Uterus (tissue), 4 donors: ENCODE measurements around the gene SPATA16. TPM values are rescaled to one million over a fixed set of nuclear protein-coding genes. Genes with fewer than 3 reads are reported as not detected.

Experiments used
- DNase-seq, 2 donors: peaks; one replicate each; pipeline ENCODE4 v3.0.0-alpha.2; 2019 to 2020
- H3K27ac ChIP-seq, 2 donors: fragments of 200-600 bp; sonication (generic); 1 replicate in 1 of 2; 2 replicates in 1 of 2; pipeline ENCODE4 v1.5.1; 2016 to 2018
- H3K27me3 ChIP-seq, 2 donors: fragments of 200-600 bp; sonication (generic); one replicate each; pipeline ENCODE4 v1.5.1; 2018 to 2019; ENCODE audit warnings: control low read depth in 1 of 2
- H3K36me3 ChIP-seq, 2 donors: fragments of 200-600 bp; sonication (generic); one replicate each; pipeline ENCODE4 v1.5.1; 2019; ENCODE audit warnings: control low read depth in 1 of 2
- H3K4me1 ChIP-seq, 2 donors: fragments of 200-600 bp; sonication (generic); one replicate each; pipeline ENCODE4 v1.5.1; 2018 to 2019; ENCODE audit warnings: control low read depth in 1 of 2
- H3K4me3 ChIP-seq, 2 donors: fragments of 200-600 bp; sonication (generic); 1 replicate in 1 of 2; 2 replicates in 1 of 2; pipeline ENCODE4 v1.5.1; 2018 to 2019; ENCODE audit warnings: mild to moderate bottlenecking in 1 of 2
- H3K9me3 ChIP-seq, 2 donors: fragments of 200-600 bp; sonication (generic); one replicate each; pipeline ENCODE4 v1.5.1; 2019; ENCODE audit warnings: control low read depth in 1 of 2
- CTCF ChIP-seq, 4 experiments: fragments of 200-600 bp in 2 of 4; fragments of 450-650 bp in 2 of 4; sonication (generic) in 2 of 4; IDR thresholded peaks; one replicate each; pipeline ENCODE4 v1.5.1; 2016 to 2019; ENCODE audit warnings: antibody characterized with exemption in 4 of 4, mild to moderate bottlenecking in 2 of 4, moderate library complexity in 1 of 4
- POLR2A ChIP-seq, 2 donors: fragments of 450-650 bp; IDR thresholded peaks; one replicate each; pipeline ENCODE4 v1.6.1; 2016; ENCODE audit warnings: antibody characterized with exemption in 2 of 2, mild to moderate bottlenecking in 1 of 2, moderate library complexity in 1 of 2
- intact Hi-C: fragments of 100-400 bp; cut with DNase I; formaldehyde crosslinking; loops from one replicate; pipeline ENCODE4 v1.15.1; 2023; ENCODE audit warnings: low total_unique reads
- total RNA-seq, 4 donors: library from RNA; depleted of rRNA in 3 of 4; stranded (reverse); fragments of >200 nt in 3 of 4; gene quantifications; one replicate each; pipeline versions ENCODE4 v1.1.0 to v1.2.4, GENCODE V29; 2014 to 2023
- donor health status: DM: yes; HTN: yes; CAD: no.

The SPATA16 gene
- total RNA-seq, 4 donors from 2014 or later = not detected

DNA sequence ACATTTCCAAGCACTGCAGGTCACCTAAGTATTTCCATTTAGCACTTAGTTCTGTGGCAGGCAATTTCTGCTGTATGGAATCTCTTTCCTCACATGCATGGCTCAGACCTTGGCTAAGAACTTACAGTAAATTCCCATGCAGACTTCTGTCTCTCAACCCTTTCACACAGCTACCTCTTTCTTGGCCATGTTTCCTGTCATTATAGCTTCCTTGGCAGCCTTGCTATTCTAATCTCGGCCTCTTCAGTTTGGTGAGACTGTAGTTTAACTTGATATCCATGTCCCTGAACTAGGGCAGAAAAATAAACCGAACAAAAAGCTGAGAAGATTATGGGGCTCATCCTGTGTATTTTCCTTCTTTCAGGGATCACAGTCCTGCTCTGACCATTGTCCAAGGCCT lies 96.0 kb downstream of the SPATA16 start:
- Histone ChIP-seq H3K4me1 (no peaks in the 10 kb centered on the region), H3K27ac (no peak overlapping the region), H3K4me3 (no peak overlapping the region), H3K36me3 (no peaks in the 10 kb centered on the region), H3K9me3 (no peaks in the 10 kb centered on the region), H3K27me3 (no peaks in the 10 kb centered on the region)
- intact Hi-C loops = no loop called here
- no peak for TF ChIP-seq POLR2A (IDR thresholded peaks at IDR 0.05)
- TF ChIP-seq CTCF (IDR thresholded peaks at IDR 0.05) = no peak
- no peak for DNase-seq

- Histone ChIP-seq H3K36me3 (no peaks in the 10 kb centered on the region), H3K4me1 (no peaks in the 10 kb centered on the region), H3K9me3 (no peaks in the 10 kb centered on the region), H3K27me3 (no peaks in the 10 kb centered on the region), H3K27ac (no peak overlapping the region), H3K4me3 (no peak overlapping the region)
- DNase-seq = no peak
- TF ChIP-seq CTCF (IDR thresholded peaks at IDR 0.05) (no peak), POLR2A (IDR thresholded peaks at IDR 0.05) (no peak)
- intact Hi-C loops = no loop called here
These were observed 97.3 kb downstream of the SPATA16 start for GRCh38 chr3:173043757-173044156.

- intact Hi-C loops = no loop called here
- DNase-seq = no peak
- H3K4me1 ChIP-seq = no peaks in the 10 kb centered on the region
- H3K9me3 ChIP-seq = no peaks in the 10 kb centered on the region
- no peak overlapping the region for H3K4me3 ChIP-seq
- TF ChIP-seq CTCF (IDR thresholded peaks at IDR 0.05) (no peak), POLR2A (IDR thresholded peaks at IDR 0.05) (no peak)
- no peaks in the 10 kb centered on the region for H3K27me3 ChIP-seq
- no peak overlapping the region for H3K27ac ChIP-seq
- no peaks in the 10 kb centered on the region for H3K36me3 ChIP-seq
These were observed 102.6 kb downstream of the SPATA16 start for GRCh38 chr3:173038484-173038871.

DNA sequence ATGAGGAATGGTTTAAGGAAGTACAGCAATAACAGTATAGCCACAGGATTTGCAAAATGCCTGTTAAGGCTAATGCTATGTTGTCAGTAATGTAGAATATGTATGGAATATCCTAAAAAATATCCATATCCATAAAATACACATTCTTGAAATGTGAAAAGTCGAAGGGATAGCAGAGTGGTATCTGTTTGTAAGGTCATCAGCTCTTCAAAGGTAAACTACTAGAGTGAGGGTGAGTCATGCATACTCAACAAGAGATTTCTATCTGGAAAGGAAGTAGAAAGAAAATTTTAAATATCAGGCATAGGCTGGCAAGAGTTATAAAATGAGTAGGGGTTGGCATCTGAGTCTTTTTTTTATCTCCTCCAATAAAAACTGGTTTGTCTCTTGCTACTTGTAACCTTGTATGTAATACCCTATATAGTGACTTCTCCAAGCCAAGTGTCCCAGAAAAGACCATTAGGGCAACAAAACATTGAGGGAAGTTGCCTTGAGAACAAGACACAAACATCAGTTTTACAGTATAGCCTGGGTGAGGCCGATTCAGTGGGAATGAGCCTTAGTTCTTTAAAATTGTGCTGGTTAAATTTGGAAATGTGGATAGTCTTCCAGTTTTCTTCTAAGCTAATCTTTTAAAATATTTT lies 103.1 kb downstream of the SPATA16 start:
- Histone ChIP-seq H3K9me3 (no peaks in the 10 kb centered on the region), H3K27me3 (no peaks in the 10 kb centered on the region), H3K4me3 (no peak overlapping the region), H3K36me3 (no peaks in the 10 kb centered on the region), H3K27ac (no peak overlapping the region), H3K4me1 (no peaks in the 10 kb centered on the region)
- TF ChIP-seq CTCF (IDR thresholded peaks at IDR 0.05) = no peak
- TF ChIP-seq POLR2A (IDR thresholded peaks at IDR 0.05) = no peak
- intact Hi-C loops = no loop called here
- DNase-seq = no peak

- Histone ChIP-seq H3K36me3 (no peaks in the 10 kb centered on the region), H3K9me3 (no peaks in the 10 kb centered on the region), H3K4me1 (no peaks in the 10 kb centered on the region), H3K27ac (no peak overlapping the region), H3K27me3 (no peaks in the 10 kb centered on the region), H3K4me3 (no peak overlapping the region)
- intact Hi-C loops = no loop called here
- TF ChIP-seq POLR2A (IDR thresholded peaks at IDR 0.05) = no peak
- no peak for TF ChIP-seq CTCF (IDR thresholded peaks at IDR 0.05)
- DNase-seq = no peak
These were observed 110.8 kb downstream of the SPATA16 start for GRCh38 chr3:173030273-173030672.
